IMR-90 (cell line): ENCODE data around the gene PLA2G4D. TPM values are rescaled to one million over a fixed set of nuclear protein-coding genes. Genes with fewer than 3 reads are reported as not detected.

Experiments used
- ATAC-seq: fragments of 200-7000 bp; cut with Tn5 transposase; 2 replicates; pipeline ENCODE4 v1.9.1; 2020; ENCODE audit warnings: low read depth, mild to moderate bottlenecking, moderate library complexity
- BruUV-seq: library from RNA; stranded (reverse); fragments of 400-500 nt; replicated peaks from 2 replicates; lab custom pipeline; 2021; lab: Mats Ljungman, UMichigan
- CTCF ChIA-PET: fragments of 300-600 bp; formaldehyde crosslinking; extraction: SDS; loops from one replicate; lab custom pipeline; 2021; ENCODE audit warnings: antibody characterized with exemption; lab: Yijun Ruan, JAX
- POLR2A ChIA-PET: fragments of 300-600 bp; sonication (Branson Sonifier 250); formaldehyde crosslinking; loops from one replicate; lab custom pipeline; 2022; ENCODE audit warnings: antibody characterized with exemption; ENCODE audit not compliant: unreplicated experiment; lab: Charles Lee
- DNase-seq: peaks from one replicate; pipeline ENCODE4 v3.0.0; 2013
- H2AFZ ChIP-seq: replicated peaks from 2 replicates; pipeline ENCODE3; 2013; ENCODE audit warnings: low read length, mild to moderate bottlenecking; ENCODE audit not compliant: poor library complexity
- H2AK5ac ChIP-seq: 2 replicates; pipeline ENCODE4 v1.6.1; 2013; ENCODE audit warnings: low read depth, low read length, inconsistent platforms
- H2AK9ac ChIP-seq: replicated peaks from 2 replicates; pipeline ENCODE3; 2013; ENCODE audit warnings: mild to moderate bottlenecking, low read depth, low read length, moderate library complexity; ENCODE audit not compliant: poor library complexity
- H2BK120ac ChIP-seq: 2 replicates; pipeline ENCODE4 v1.6.1; 2013; ENCODE audit warnings: low read depth, low read length, inconsistent platforms
- H2BK15ac ChIP-seq: 3 replicates; pipeline ENCODE4 v1.6.1; 2013; ENCODE audit warnings: low read depth, low read length, inconsistent platforms
- H2BK20ac ChIP-seq: 2 replicates; pipeline ENCODE4 v1.6.1; 2013; ENCODE audit warnings: low read depth, mild to moderate bottlenecking, inconsistent platforms, low read length, moderate library complexity
- H2BK5ac ChIP-seq: 2 replicates; pipeline ENCODE4 v1.6.1; 2013; ENCODE audit warnings: mild to moderate bottlenecking, low read depth, low read length, inconsistent platforms; ENCODE audit not compliant: poor library complexity, severe bottlenecking
- H3K14ac ChIP-seq: replicated peaks from 2 replicates; pipeline ENCODE4 v1.6.1; 2013; ENCODE audit warnings: low read depth, low read length, inconsistent platforms
- H3K18ac ChIP-seq: 2 replicates; pipeline ENCODE4 v1.6.1; 2013; ENCODE audit warnings: low read depth, low read length, control low read depth
- H3K23ac ChIP-seq: 2 replicates; pipeline ENCODE4 v1.6.1; 2013; ENCODE audit warnings: low read depth, low read length, inconsistent platforms
- H3K27ac ChIP-seq: 2 replicates; pipeline ENCODE4 v1.5.1; 2013; ENCODE audit warnings: mild to moderate bottlenecking, control low read depth, low read length; ENCODE audit not compliant: insufficient read depth
- H3K27me3 ChIP-seq: 2 replicates; pipeline ENCODE4 v1.6.1; 2013; ENCODE audit warnings: low read length; ENCODE audit not compliant: control insufficient read depth, insufficient read depth
- H3K36me3 ChIP-seq: 2 replicates; pipeline ENCODE4 v1.6.1; 2013; ENCODE audit warnings: low read length, mixed read lengths; ENCODE audit not compliant: control insufficient read depth, insufficient read depth
- H3K4ac ChIP-seq: 2 replicates; pipeline ENCODE4 v1.6.1; 2013; ENCODE audit warnings: low read depth, low read length, inconsistent platforms
- H3K4me1 ChIP-seq: 2 replicates; pipeline ENCODE4 v1.6.1; 2013; ENCODE audit warnings: low read length, mixed read lengths; ENCODE audit not compliant: control insufficient read depth, insufficient read depth
- H3K4me2 ChIP-seq: 2 replicates; pipeline ENCODE4 v1.6.1; 2013; ENCODE audit warnings: low read depth, mild to moderate bottlenecking, control low read depth, low read length, moderate library complexity
- H3K4me3 ChIP-seq: 2 replicates; pipeline ENCODE4 v1.5.1; 2013; ENCODE audit warnings: low read depth, mild to moderate bottlenecking, control low read depth, low read length, moderate library complexity; ENCODE audit not compliant: insufficient read depth
- H3K56ac ChIP-seq: 2 replicates; pipeline ENCODE4 v1.6.1; 2013; ENCODE audit warnings: low read length, inconsistent platforms; ENCODE audit not compliant: insufficient read depth; ENCODE audit errors: extremely low read depth
- H3K79me1 ChIP-seq, 2 experiments: 2 replicates each; pipeline ENCODE4 v1.6.1; 2013; ENCODE audit warnings: low read length in 2 of 2, inconsistent platforms in 1 of 2, low read depth in 1 of 2
- H3K9ac ChIP-seq: 2 replicates; pipeline ENCODE4 v1.6.1; 2013; ENCODE audit warnings: low read depth, low read length, control low read depth
- H3K9me1 ChIP-seq: 2 replicates; pipeline ENCODE4 v1.6.1; 2013; ENCODE audit warnings: low read length, inconsistent platforms; ENCODE audit not compliant: insufficient read depth
- H3K9me3 ChIP-seq: 2 replicates; pipeline ENCODE4 v1.6.1; 2013; ENCODE audit warnings: low read length; ENCODE audit not compliant: control insufficient read depth, insufficient read depth
- H4K20me1 ChIP-seq: 2 replicates; pipeline ENCODE4 v1.6.1; 2013; ENCODE audit warnings: low read length, inconsistent platforms; ENCODE audit not compliant: insufficient read depth
- H4K5ac ChIP-seq: 2 replicates; pipeline ENCODE4 v1.6.1; 2013; ENCODE audit warnings: mild to moderate bottlenecking, low read depth, low read length, control low read depth
- H4K8ac ChIP-seq, 2 experiments: 2 replicates each; pipeline ENCODE4 v1.6.1; 2013; ENCODE audit warnings: low read depth in 2 of 2, low read length in 2 of 2, control low read depth in 1 of 2, inconsistent platforms in 1 of 2
- H4K91ac ChIP-seq: 2 replicates; pipeline ENCODE4 v1.6.1; 2013; ENCODE audit warnings: low read depth, low read length, inconsistent platforms; ENCODE audit not compliant: insufficient read depth
- BHLHE40 ChIP-seq: fragments of 150-350 bp; IDR thresholded peaks from 2 replicates; pipeline ENCODE4 v1.6.1; 2016; ENCODE audit warnings: mild to moderate bottlenecking, low read depth, low read length
- CEBPB ChIP-seq: IDR thresholded peaks from 2 replicates; pipeline ENCODE4 v1.6.1; 2012; ENCODE audit warnings: low read depth, low read length, improper control_type of control experiment
- CHD1 ChIP-seq: IDR thresholded peaks from 2 replicates; pipeline ENCODE4 v1.6.1; 2012; ENCODE audit warnings: low read depth, low read length, improper control_type of control experiment
- MAFK ChIP-seq: IDR thresholded peaks from 2 replicates; pipeline ENCODE4 v1.6.1; 2012; ENCODE audit warnings: low read depth, low read length, improper control_type of control experiment
- MAZ ChIP-seq: IDR thresholded peaks from 2 replicates; pipeline ENCODE4 v1.6.1; 2012; ENCODE audit warnings: low read depth, mild to moderate bottlenecking, low read length, improper control_type of control experiment, moderate library complexity, borderline replicate concordance
- MXI1 ChIP-seq: IDR thresholded peaks from 2 replicates; pipeline ENCODE4 v1.6.1; 2012; ENCODE audit warnings: low read depth, mild to moderate bottlenecking, low read length, moderate library complexity, borderline replicate concordance
- POLR2A ChIP-seq: IDR thresholded peaks from 2 replicates; pipeline ENCODE4 v1.6.1; 2012; ENCODE audit warnings: mild to moderate bottlenecking, low read depth, low read length
- RAD21 ChIP-seq: IDR thresholded peaks from 2 replicates; pipeline ENCODE4 v1.6.1; 2012; ENCODE audit warnings: low read length, improper control_type of control experiment
- RCOR1 ChIP-seq: IDR thresholded peaks from 2 replicates; pipeline ENCODE4 v1.6.1; 2012; ENCODE audit warnings: mild to moderate bottlenecking, low read length, improper control_type of control experiment; ENCODE audit not compliant: insufficient replicate concordance
- RFX5 ChIP-seq: IDR thresholded peaks from 2 replicates; pipeline ENCODE4 v1.8.0; 2012; ENCODE audit warnings: low read depth, mild to moderate bottlenecking, low read length, moderate library complexity
- SMC3 ChIP-seq: fragments of 150-350 bp; IDR thresholded peaks from 2 replicates; pipeline ENCODE4 v1.6.1; 2016; ENCODE audit warnings: low read depth, mild to moderate bottlenecking, antibody characterized with exemption, low read length, moderate library complexity
- WGBS, 2 experiments: methylation state at CpG; one replicate each; pipeline versions ENCODE4 v1.1.5 to v1.1.7; 2013; ENCODE audit warnings: missing lambda C conversion rate in 2 of 2; ENCODE audit not compliant: insufficient read length in 1 of 2; ENCODE audit errors: extremely low coverage in 2 of 2; 5-methylcytosine and 5-hydroxymethylcytosine counted together
- dilution Hi-C: fragments of 300-500 bp; cut with HindIII; formaldehyde crosslinking; loops from one replicate; pipeline ENCODE4 v1.14.3; 2018; ENCODE audit warnings: low sequenced_read_pairs; ENCODE audit not compliant: unreplicated experiment
- in situ Hi-C: fragments of 300-500 bp; cut with MboI; formaldehyde crosslinking; loops from 3 replicates; pipeline ENCODE4 v1.14.3; 2019; ENCODE audit warnings: low sequenced_read_pairs, inconsistent platforms, mixed read lengths
- intact Hi-C: fragments of 100-400 bp; cut with micrococcal nuclease; formaldehyde crosslinking; loops from 2 replicates; pipeline ENCODE4 v1.10.0; 2022
- polyA plus RNA-seq, 3 experiments: library from polyadenylated mRNA; depleted of rRNA; stranded (reverse); fragments of >200 nt; gene quantifications; 2 replicates each; pipeline ENCODE4 v1.2.3, GENCODE V29; 2012; ENCODE audit warnings: low replicate concordance in 1 of 3
- total RNA-seq: library from RNA; depleted of rRNA; stranded (reverse); fragments of >200 nt; gene quantifications from 2 replicates; pipeline ENCODE4 v1.2.3, GENCODE V29; 2012
- TF ChIP-seq, protein P1 (sequence below): fragments of 150-350 bp; IDR thresholded peaks from 2 replicates; pipeline ENCODE4 v1.6.1; 2016; ENCODE audit warnings: low read depth, mild to moderate bottlenecking, low read length, moderate library complexity, borderline replicate concordance
- TF ChIP-seq, protein P2 (sequence below): fragments of 150-350 bp; IDR thresholded peaks from 2 replicates; pipeline ENCODE4 v1.6.1; 2017; ENCODE audit warnings: mild to moderate bottlenecking, antibody characterized with exemption, low read length, low read depth
- TF ChIP-seq, protein P3 (sequence below): conservative IDR thresholded peaks from 2 replicates; pipeline ENCODE4 v1.5.1; 2012; ENCODE audit warnings: mild to moderate bottlenecking, low read depth, low read length, improper control_type of control experiment

PLA2G4D gene
- total and polyA plus RNA-seq, 2 of the 4 experiments (the other 2 are of a cell fraction), result not detected

DNA sequence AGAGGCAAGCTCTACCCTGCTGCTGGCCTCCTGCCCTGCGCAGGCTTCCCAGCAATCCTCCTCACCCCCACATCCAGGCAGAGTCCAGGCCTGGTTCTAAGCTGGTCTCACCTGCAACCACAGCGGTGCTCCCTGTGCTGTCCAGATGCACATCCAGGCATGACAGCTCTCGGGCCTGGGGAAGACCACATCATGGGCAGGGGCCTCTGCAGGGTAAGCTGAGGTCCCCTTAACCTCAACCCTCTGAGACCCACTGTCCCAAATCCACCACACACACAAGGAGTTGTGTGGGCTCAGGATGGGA, 10.8 kb downstream of the PLA2G4D start:
- CTCF ChIA-PET, result interaction anchor here (1.5 to 1.9 kb wide), 3 partner anchors 9 to 13 kb away, joined by 5 to 7 read pairs (median 5); no protein-coding TSS in a partner anchor
- H2BK5ac ChIP-seq, result no peak overlapping the region
- H2BK20ac ChIP-seq, result no peak overlapping the region
- H3K4me3 ChIP-seq, result no peak overlapping the region
- H3K14ac ChIP-seq, result no peak overlapping the region
- dilution Hi-C loops, result no loop called here
- ATAC-seq (no peak), DNase-seq (no peak)
- no peak overlapping the region for H2BK120ac ChIP-seq
- in situ Hi-C loops, result no loop called here
- H2AK5ac ChIP-seq, result no peak overlapping the region
- H3K4ac ChIP-seq, result no peak overlapping the region
- no peak overlapping the region for H4K5ac ChIP-seq
- no peak overlapping the region for H3K56ac ChIP-seq
- BruUV-seq, result no TSS peak
- no peaks in the 10 kb centered on the region for H3K9me3 ChIP-seq
- no peak overlapping the region for H2AFZ ChIP-seq
- TF ChIP-seq RAD21 (no peak), CHD1 (no peak), MXI1 (no peak), POLR2A (no peak), RCOR1 (no peak), SMC3 (no peak), CEBPB (no peak), BHLHE40 (no peak), MAFK (no peak), RFX5 (no peak), MAZ (no peak)
- TF ChIP-seq, protein P1, sequence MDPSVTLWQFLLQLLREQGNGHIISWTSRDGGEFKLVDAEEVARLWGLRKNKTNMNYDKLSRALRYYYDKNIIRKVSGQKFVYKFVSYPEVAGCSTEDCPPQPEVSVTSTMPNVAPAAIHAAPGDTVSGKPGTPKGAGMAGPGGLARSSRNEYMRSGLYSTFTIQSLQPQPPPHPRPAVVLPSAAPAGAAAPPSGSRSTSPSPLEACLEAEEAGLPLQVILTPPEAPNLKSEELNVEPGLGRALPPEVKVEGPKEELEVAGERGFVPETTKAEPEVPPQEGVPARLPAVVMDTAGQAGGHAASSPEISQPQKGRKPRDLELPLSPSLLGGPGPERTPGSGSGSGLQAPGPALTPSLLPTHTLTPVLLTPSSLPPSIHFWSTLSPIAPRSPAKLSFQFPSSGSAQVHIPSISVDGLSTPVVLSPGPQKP, result no peak
- TF ChIP-seq, protein P2, sequence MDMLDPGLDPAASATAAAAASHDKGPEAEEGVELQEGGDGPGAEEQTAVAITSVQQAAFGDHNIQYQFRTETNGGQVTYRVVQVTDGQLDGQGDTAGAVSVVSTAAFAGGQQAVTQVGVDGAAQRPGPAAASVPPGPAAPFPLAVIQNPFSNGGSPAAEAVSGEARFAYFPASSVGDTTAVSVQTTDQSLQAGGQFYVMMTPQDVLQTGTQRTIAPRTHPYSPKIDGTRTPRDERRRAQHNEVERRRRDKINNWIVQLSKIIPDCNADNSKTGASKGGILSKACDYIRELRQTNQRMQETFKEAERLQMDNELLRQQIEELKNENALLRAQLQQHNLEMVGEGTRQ, result no peak
- TF ChIP-seq, protein P3, sequence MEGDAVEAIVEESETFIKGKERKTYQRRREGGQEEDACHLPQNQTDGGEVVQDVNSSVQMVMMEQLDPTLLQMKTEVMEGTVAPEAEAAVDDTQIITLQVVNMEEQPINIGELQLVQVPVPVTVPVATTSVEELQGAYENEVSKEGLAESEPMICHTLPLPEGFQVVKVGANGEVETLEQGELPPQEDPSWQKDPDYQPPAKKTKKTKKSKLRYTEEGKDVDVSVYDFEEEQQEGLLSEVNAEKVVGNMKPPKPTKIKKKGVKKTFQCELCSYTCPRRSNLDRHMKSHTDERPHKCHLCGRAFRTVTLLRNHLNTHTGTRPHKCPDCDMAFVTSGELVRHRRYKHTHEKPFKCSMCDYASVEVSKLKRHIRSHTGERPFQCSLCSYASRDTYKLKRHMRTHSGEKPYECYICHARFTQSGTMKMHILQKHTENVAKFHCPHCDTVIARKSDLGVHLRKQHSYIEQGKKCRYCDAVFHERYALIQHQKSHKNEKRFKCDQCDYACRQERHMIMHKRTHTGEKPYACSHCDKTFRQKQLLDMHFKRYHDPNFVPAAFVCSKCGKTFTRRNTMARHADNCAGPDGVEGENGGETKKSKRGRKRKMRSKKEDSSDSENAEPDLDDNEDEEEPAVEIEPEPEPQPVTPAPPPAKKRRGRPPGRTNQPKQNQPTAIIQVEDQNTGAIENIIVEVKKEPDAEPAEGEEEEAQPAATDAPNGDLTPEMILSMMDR, result no peak
- peaks cover 78% of the 10 kb centered on the region for H3K27me3 ChIP-seq
- no peak overlapping the region for H2AK9ac ChIP-seq
- no peak overlapping the region for H3K18ac ChIP-seq
- no CpG with 5 or more reads among the region's 3 CpGs for WGBS, 2 experiments
- H4K20me1 ChIP-seq, result no peaks in the 10 kb centered on the region
- no peak overlapping the region for H3K27ac ChIP-seq
- no peak overlapping the region for H4K8ac ChIP-seq
- H3K36me3 ChIP-seq, result no peaks in the 10 kb centered on the region
- H4K91ac ChIP-seq, result no peak overlapping the region
- intact Hi-C loops, result loop anchor here (5.0 kb wide), 1 partner anchor 389 kb away; no protein-coding TSS in a partner anchor
- H2BK15ac ChIP-seq, result no peak overlapping the region
- no peaks in the 10 kb centered on the region for H3K79me1 ChIP-seq
- H3K4me1 ChIP-seq, result no peaks in the 10 kb centered on the region
- POLR2A ChIA-PET, result no interaction called here
- no peaks in the 10 kb centered on the region for H3K9me1 ChIP-seq
- no peak overlapping the region for H3K23ac ChIP-seq
- no peak overlapping the region for H3K4me2 ChIP-seq
- H3K9ac ChIP-seq, result no peak overlapping the region
